HEK293 (cell line): Measurements from ENCODE around the gene COX5A.

Source experiments
- BCL11B ChIP-seq: fragments of 450-650 bp; formaldehyde crosslinking; IDR thresholded peaks from 2 replicates; pipeline ENCODE4 v1.5.1; 2016; ENCODE audit warnings: low read depth, missing biosample characterization, missing genetic modification characterization
- KLF10 ChIP-seq: fragments of 450-650 bp; IDR thresholded peaks from 2 replicates; pipeline ENCODE4 v1.5.1; 2018; ENCODE audit warnings: missing biosample characterization, mild to moderate bottlenecking, missing genetic modification characterization
- KLF16 ChIP-seq: fragments of 450-650 bp; formaldehyde crosslinking; IDR thresholded peaks from 2 replicates; pipeline ENCODE4 v1.5.1; 2017; ENCODE audit warnings: missing biosample characterization, missing genetic modification characterization
- KLF8 ChIP-seq: fragments of 450-650 bp; formaldehyde crosslinking; IDR thresholded peaks from 2 replicates; pipeline ENCODE4 v1.5.1; 2016; ENCODE audit warnings: missing biosample characterization, missing genetic modification characterization
- YY2 ChIP-seq: fragments of 450-650 bp; formaldehyde crosslinking; IDR thresholded peaks from 2 replicates; pipeline ENCODE4 v1.5.1; 2016; ENCODE audit warnings: missing biosample characterization, missing genetic modification characterization
- ZBTB21 ChIP-seq: fragments of 450-650 bp; formaldehyde crosslinking; IDR thresholded peaks from 2 replicates; pipeline ENCODE4 v1.5.1; 2017; ENCODE audit warnings: missing biosample characterization, missing genetic modification characterization
- ZEB2 ChIP-seq: fragments of 450-650 bp; formaldehyde crosslinking; IDR thresholded peaks from 2 replicates; pipeline ENCODE4 v1.5.1; 2016; ENCODE audit warnings: missing biosample characterization, missing genetic modification characterization
- ZFP3 ChIP-seq: fragments of 450-650 bp; formaldehyde crosslinking; IDR thresholded peaks from 2 replicates; pipeline ENCODE4 v1.5.1; 2016; ENCODE audit warnings: low read depth, missing biosample characterization, missing genetic modification characterization
- ZFP41 ChIP-seq: fragments of 450-650 bp; formaldehyde crosslinking; IDR thresholded peaks from 2 replicates; pipeline ENCODE4 v1.5.1; 2016; ENCODE audit warnings: missing biosample characterization, missing genetic modification characterization, borderline replicate concordance
- ZNF132 ChIP-seq: fragments of 450-650 bp; formaldehyde crosslinking; IDR thresholded peaks from 2 replicates; pipeline ENCODE4 v1.5.1; 2017; ENCODE audit warnings: missing biosample characterization, missing genetic modification characterization, borderline replicate concordance
- ZNF140 ChIP-seq: fragments of 450-650 bp; formaldehyde crosslinking; IDR thresholded peaks from 2 replicates; pipeline ENCODE4 v1.5.1; 2016; ENCODE audit warnings: missing biosample characterization, missing genetic modification characterization
- ZNF155 ChIP-seq: fragments of 450-650 bp; formaldehyde crosslinking; IDR thresholded peaks from 2 replicates; pipeline ENCODE4 v1.5.1; 2016; ENCODE audit warnings: missing biosample characterization, missing genetic modification characterization
- ZNF16 ChIP-seq: fragments of 450-650 bp; formaldehyde crosslinking; IDR thresholded peaks from 2 replicates; pipeline ENCODE4 v1.5.1; 2016; ENCODE audit warnings: low read depth, missing biosample characterization, missing genetic modification characterization
- ZNF169 ChIP-seq: fragments of 450-650 bp; formaldehyde crosslinking; IDR thresholded peaks from 2 replicates; pipeline ENCODE4 v1.5.1; 2016; ENCODE audit warnings: missing biosample characterization, missing genetic modification characterization
- ZNF174 ChIP-seq: fragments of 450-650 bp; formaldehyde crosslinking; IDR thresholded peaks from 2 replicates; pipeline ENCODE4 v1.5.0; 2017; ENCODE audit warnings: missing biosample characterization, mild to moderate bottlenecking, missing genetic modification characterization
- ZNF175 ChIP-seq: fragments of 450-650 bp; formaldehyde crosslinking; IDR thresholded peaks from 2 replicates; pipeline ENCODE4 v1.5.1; 2016; ENCODE audit warnings: missing biosample characterization, missing genetic modification characterization
- ZNF292 ChIP-seq: fragments of 450-650 bp; formaldehyde crosslinking; IDR thresholded peaks from 2 replicates; pipeline ENCODE4 v1.5.1; 2016; ENCODE audit warnings: low read depth, missing biosample characterization, missing genetic modification characterization, borderline replicate concordance
- ZNF324 ChIP-seq: fragments of 450-650 bp; formaldehyde crosslinking; IDR thresholded peaks from 2 replicates; pipeline ENCODE4 v1.5.1; 2016; ENCODE audit warnings: missing biosample characterization, missing genetic modification characterization
- ZNF366 ChIP-seq: fragments of 450-650 bp; formaldehyde crosslinking; conservative IDR thresholded peaks from 2 replicates; pipeline ENCODE4 v1.5.1; 2016; ENCODE audit warnings: missing biosample characterization, missing genetic modification characterization
- ZNF530 ChIP-seq: fragments of 450-650 bp; formaldehyde crosslinking; IDR thresholded peaks from 2 replicates; pipeline ENCODE4 v1.5.1; 2016; ENCODE audit warnings: low read depth, missing biosample characterization, missing genetic modification characterization
- ZNF548 ChIP-seq: fragments of 450-650 bp; formaldehyde crosslinking; IDR thresholded peaks from 2 replicates; pipeline ENCODE4 v1.5.1; 2016; ENCODE audit warnings: missing biosample characterization, missing genetic modification characterization
- ZNF600 ChIP-seq: fragments of 450-650 bp; formaldehyde crosslinking; IDR thresholded peaks from 2 replicates; pipeline ENCODE4 v1.5.1; 2016; ENCODE audit warnings: missing biosample characterization, missing genetic modification characterization
- ZNF843 ChIP-seq: fragments of 450-650 bp; formaldehyde crosslinking; IDR thresholded peaks from 2 replicates; pipeline ENCODE4 v1.5.1; 2016; ENCODE audit warnings: missing biosample characterization, missing genetic modification characterization
- TF ChIP-seq, protein P1 (sequence below): fragments of 450-650 bp; formaldehyde crosslinking; IDR thresholded peaks from 2 replicates; pipeline ENCODE4 v1.5.1; 2016; ENCODE audit warnings: missing biosample characterization, missing genetic modification characterization
- TF ChIP-seq, protein P2 (sequence below): fragments of 450-650 bp; formaldehyde crosslinking; IDR thresholded peaks from 2 replicates; pipeline ENCODE4 v1.5.1; 2016; ENCODE audit warnings: missing biosample characterization, missing genetic modification characterization, low read depth
- TF ChIP-seq, protein P3 (sequence below): fragments of 450-650 bp; formaldehyde crosslinking; IDR thresholded peaks from 2 replicates; pipeline ENCODE4 v1.5.1; 2016; ENCODE audit warnings: missing biosample characterization, missing genetic modification characterization, borderline replicate concordance
- TF ChIP-seq, protein P4 (sequence below): fragments of 450-650 bp; formaldehyde crosslinking; conservative IDR thresholded peaks from 2 replicates; pipeline ENCODE4 v1.5.1; 2016; ENCODE audit warnings: low read depth, missing biosample characterization, missing genetic modification characterization
- TF ChIP-seq, protein P5 (sequence below): fragments of 450-650 bp; formaldehyde crosslinking; IDR thresholded peaks from 2 replicates; pipeline ENCODE4 v1.5.1; 2016; ENCODE audit warnings: missing biosample characterization, missing genetic modification characterization

The COX5A gene

DNA sequence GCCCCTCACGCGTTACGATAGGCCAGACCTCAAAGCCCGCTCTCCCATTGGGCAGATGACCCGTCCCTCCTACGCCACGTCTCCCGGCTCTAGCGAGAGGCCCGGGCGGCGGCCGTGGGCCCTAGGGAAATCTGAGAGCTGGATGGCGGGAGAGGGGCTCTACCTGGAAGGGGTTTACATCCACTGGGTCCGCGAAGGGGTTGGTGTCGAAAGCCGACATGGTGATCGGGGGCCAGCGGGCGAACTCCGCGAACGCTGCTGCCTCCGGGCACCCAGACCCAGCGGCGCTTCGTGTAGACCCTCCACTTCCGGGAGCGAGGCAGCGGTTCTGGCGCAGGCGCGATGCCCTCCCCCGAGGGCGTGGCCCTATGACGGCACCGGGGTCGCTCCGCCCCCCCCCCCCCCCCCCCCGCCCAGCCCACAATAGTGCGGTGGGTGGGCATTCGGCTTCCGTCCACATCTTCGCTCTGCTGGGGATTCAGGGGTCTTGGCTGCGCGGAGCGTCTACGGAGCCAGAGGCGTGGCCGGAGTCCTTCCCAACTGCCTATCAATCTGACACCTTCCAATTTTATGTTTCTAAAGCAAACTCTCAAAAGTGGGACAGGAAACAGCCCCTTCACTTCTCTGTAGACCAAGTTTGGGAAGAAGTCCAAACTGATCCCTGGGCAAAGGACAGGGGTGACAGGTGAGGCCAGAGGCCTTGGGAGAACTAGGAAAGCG is 64.7 kb downstream of the COX5A start, which contains the start of gene SCAMP2 (continued):
- no peak for TF ChIP-seq ZNF140 (tag by site-specific recombination)
- TF ChIP-seq, protein P1, sequence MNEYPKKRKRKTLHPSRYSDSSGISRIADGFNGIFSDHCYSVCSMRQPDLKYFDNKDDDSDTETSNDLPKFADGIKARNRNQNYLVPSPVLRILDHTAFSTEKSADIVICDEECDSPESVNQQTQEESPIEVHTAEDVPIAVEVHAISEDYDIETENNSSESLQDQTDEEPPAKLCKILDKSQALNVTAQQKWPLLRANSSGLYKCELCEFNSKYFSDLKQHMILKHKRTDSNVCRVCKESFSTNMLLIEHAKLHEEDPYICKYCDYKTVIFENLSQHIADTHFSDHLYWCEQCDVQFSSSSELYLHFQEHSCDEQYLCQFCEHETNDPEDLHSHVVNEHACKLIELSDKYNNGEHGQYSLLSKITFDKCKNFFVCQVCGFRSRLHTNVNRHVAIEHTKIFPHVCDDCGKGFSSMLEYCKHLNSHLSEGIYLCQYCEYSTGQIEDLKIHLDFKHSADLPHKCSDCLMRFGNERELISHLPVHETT: 0 out of 2 replicates have a peak, but pooled peaks have one; percentile 57
- TF ChIP-seq, protein P2, sequence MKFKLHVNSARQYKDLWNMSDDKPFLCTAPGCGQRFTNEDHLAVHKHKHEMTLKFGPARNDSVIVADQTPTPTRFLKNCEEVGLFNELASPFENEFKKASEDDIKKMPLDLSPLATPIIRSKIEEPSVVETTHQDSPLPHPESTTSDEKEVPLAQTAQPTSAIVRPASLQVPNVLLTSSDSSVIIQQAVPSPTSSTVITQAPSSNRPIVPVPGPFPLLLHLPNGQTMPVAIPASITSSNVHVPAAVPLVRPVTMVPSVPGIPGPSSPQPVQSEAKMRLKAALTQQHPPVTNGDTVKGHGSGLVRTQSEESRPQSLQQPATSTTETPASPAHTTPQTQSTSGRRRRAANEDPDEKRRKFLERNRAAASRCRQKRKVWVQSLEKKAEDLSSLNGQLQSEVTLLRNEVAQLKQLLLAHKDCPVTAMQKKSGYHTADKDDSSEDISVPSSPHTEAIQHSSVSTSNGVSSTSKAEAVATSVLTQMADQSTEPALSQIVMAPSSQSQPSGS (tag by site-specific recombination): peak; percentile 75
- TF ChIP-seq ZEB2: peak; percentile 74; the same call in 1 of the 2 replicates
- TF ChIP-seq, protein P3, sequence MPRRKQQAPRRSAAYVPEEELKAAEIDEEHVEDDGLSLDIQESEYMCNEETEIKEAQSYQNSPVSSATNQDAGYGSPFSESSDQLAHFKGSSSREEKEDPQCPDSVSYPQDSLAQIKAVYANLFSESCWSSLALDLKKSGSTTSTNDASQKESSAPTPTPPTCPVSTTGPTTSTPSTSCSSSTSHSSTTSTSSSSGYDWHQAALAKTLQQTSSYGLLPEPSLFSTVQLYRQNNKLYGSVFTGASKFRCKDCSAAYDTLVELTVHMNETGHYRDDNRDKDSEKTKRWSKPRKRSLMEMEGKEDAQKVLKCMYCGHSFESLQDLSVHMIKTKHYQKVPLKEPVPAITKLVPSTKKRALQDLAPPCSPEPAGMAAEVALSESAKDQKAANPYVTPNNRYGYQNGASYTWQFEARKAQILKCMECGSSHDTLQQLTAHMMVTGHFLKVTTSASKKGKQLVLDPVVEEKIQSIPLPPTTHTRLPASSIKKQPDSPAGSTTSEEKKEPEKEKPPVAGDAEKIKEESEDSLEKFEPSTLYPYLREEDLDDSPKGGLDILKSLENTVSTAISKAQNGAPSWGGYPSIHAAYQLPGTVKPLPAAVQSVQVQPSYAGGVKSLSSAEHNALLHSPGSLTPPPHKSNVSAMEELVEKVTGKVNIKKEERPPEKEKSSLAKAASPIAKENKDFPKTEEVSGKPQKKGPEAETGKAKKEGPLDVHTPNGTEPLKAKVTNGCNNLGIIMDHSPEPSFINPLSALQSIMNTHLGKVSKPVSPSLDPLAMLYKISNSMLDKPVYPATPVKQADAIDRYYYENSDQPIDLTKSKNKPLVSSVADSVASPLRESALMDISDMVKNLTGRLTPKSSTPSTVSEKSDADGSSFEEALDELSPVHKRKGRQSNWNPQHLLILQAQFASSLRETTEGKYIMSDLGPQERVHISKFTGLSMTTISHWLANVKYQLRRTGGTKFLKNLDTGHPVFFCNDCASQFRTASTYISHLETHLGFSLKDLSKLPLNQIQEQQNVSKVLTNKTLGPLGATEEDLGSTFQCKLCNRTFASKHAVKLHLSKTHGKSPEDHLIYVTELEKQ (tag by site-specific recombination): peak; percentile 68; the same call in 1 of the 2 replicates
- peak; percentile 36; the same call in 1 of the 2 replicates for TF ChIP-seq ZNF843 (tag by site-specific recombination)
- no peak for TF ChIP-seq ZFP41 (tag by site-specific recombination)
- no peak for TF ChIP-seq ZNF155 (tag by site-specific recombination)
- no peak for TF ChIP-seq ZNF548 (tag by site-specific recombination)
- peak; percentile 21; the same call in 1 of the 2 replicates for TF ChIP-seq ZNF600
- TF ChIP-seq, protein P4, sequence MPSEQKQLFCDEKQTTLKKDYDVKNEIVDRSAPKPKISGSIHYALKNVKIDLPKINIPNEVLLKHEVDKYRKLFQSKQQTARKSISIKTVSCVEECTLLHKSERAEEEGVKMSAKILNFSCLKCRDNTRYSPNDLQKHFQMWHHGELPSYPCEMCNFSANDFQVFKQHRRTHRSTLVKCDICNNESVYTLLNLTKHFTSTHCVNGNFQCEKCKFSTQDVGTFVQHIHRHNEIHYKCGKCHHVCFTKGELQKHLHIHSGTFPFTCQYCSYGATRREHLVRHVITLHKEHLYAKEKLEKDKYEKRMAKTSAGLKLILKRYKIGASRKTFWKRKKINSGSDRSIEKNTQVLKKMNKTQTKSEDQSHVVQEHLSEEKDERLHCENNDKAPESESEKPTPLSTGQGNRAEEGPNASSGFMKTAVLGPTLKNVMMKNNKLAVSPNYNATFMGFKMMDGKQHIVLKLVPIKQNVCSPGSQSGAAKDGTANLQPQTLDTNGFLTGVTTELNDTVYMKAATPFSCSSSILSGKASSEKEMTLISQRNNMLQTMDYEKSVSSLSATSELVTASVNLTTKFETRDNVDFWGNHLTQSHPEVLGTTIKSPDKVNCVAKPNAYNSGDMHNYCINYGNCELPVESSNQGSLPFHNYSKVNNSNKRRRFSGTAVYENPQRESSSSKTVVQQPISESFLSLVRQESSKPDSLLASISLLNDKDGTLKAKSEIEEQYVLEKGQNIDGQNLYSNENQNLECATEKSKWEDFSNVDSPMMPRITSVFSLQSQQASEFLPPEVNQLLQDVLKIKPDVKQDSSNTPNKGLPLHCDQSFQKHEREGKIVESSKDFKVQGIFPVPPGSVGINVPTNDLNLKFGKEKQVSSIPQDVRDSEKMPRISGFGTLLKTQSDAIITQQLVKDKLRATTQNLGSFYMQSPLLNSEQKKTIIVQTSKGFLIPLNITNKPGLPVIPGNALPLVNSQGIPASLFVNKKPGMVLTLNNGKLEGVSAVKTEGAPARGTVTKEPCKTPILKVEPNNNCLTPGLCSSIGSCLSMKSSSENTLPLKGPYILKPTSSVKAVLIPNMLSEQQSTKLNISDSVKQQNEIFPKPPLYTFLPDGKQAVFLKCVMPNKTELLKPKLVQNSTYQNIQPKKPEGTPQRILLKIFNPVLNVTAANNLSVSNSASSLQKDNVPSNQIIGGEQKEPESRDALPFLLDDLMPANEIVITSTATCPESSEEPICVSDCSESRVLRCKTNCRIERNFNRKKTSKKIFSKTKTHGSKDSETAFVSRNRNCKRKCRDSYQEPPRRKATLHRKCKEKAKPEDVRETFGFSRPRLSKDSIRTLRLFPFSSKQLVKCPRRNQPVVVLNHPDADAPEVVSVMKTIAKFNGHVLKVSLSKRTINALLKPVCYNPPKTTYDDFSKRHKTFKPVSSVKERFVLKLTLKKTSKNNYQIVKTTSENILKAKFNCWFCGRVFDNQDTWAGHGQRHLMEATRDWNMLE (tag by site-specific recombination): no peak
- TF ChIP-seq ZNF16 (tag by site-specific recombination): no peak
- TF ChIP-seq ZBTB21: peak; percentile 58; the same call in 1 of the 2 replicates
- TF ChIP-seq ZNF174: no peak
- TF ChIP-seq ZNF169: no peak
- TF ChIP-seq KLF10: peak; percentile 81
- no peak for TF ChIP-seq YY2 (tag by site-specific recombination)
- no peak for TF ChIP-seq ZFP3 (tag by site-specific recombination)
- TF ChIP-seq KLF16 (tag by site-specific recombination): peak; percentile 91
- no peak for TF ChIP-seq ZNF132 (tag by site-specific recombination)
- peak; percentile 94 for TF ChIP-seq KLF8 (tag by site-specific recombination)
- TF ChIP-seq BCL11B (tag by site-specific recombination): no peak
- TF ChIP-seq, protein P5, sequence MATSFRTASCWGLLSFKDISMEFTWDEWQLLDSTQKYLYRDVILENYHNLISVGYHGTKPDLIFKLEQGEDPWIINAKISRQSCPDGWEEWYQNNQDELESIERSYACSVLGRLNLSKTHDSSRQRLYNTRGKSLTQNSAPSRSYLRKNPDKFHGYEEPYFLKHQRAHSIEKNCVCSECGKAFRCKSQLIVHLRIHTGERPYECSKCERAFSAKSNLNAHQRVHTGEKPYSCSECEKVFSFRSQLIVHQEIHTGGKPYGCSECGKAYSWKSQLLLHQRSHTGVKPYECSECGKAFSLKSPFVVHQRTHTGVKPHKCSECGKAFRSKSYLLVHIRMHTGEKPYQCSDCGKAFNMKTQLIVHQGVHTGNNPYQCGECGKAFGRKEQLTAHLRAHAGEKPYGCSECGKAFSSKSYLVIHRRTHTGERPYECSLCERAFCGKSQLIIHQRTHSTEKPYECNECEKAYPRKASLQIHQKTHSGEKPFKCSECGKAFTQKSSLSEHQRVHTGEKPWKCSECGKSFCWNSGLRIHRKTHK (tag by site-specific recombination): no peak
- no peak for TF ChIP-seq ZNF530 (tag by site-specific recombination)
- no peak for TF ChIP-seq ZNF175 (tag by site-specific recombination)
- TF ChIP-seq ZNF292 (tag by site-specific recombination): no peak
- TF ChIP-seq ZNF324: peak; percentile 91; the same call in 1 of the 2 replicates
- no peak for TF ChIP-seq ZNF366 (tag by site-specific recombination)
